ENCODE data around the gene SURF1. TPM values are rescaled to one million over a fixed set of nuclear protein-coding genes. Genes with fewer than 3 reads are reported as not detected.
A peak's percentile ranks its signal among the peaks of the same experiment; 100 is the strongest.

The SURF1 gene
- total RNA-seq, 1 experiment from 2014 or later, result 45.6 TPM

DNA sequence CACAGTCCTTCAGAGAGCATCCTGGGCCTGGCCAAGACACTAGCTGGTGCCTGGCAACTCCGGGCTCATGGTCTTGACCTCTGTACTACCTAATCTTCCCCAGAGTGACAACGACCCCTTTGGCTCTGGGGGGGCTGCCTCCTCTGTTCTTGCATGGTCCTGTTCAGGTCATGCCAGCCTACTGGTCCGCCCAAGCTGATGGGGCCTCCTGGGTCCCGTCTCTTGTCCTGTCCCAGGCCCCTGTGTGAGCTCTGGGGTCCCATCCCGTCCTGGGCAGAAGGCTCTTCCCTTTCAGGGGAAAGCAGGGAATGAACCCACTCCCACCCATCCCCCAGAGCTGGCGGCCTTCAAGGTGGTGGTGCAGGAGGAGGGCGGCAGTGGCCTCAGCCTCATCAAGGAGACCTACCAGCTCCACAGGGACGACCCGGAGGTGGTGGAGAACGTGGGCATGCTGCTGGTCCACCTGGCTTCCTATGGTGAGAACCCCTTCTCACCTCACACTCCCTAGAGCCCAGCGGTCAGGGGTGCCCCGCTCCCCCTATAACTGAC, 48.2 kb upstream of the SURF1 start:
- in situ Hi-C loops (cut with HindIII; ENCODE audit: low pct_unique_long_range_greater_than_20kb, low sequenced_read_pairs), result no loop called here
- ChIA-PET CTCF (no interaction called here), POLR2A (interaction anchor here (0.6 kb wide), 1 partner anchor 550 kb away, joined by 3 read pairs; no protein-coding TSS in a partner anchor)
- no peaks in the 10 kb centered on the region for H3K9me3 ChIP-seq (ENCODE audit: control insufficient read depth, insufficient read depth, low read depth, low read length)
- H3K27me3 ChIP-seq (ENCODE audit: control insufficient read depth, insufficient read depth, low read length), result no peaks in the 10 kb centered on the region
- no TSS peak for BruUV-seq (replicated peaks)
- no peak overlapping the region for H3K4me3 ChIP-seq (ENCODE audit: low read depth in 2 of 2, low read length in 2 of 2)
- H3K36me3 ChIP-seq (ENCODE audit: control insufficient read depth, insufficient read depth, low read length), result no peaks in the 10 kb centered on the region; the same call in 1 of the 2 replicates
- ATAC-seq, result no peak; the same call in 1 of the 2 replicates
- TF ChIP-seq SIN3A (IDR thresholded peaks at IDR 0.05; ENCODE audit: borderline replicate concordance, insufficient read depth, low read depth, low read length) (no peak), REST (IDR thresholded peaks at IDR 0.05; ENCODE audit: insufficient read depth in 1 of 2, low read depth in 2 of 2, low read length in 1 of 2) (no peak), TCF7L2 (IDR thresholded peaks at IDR 0.05; ENCODE audit: low read depth, low read length) (no peak)
- H3K27ac ChIP-seq (ENCODE audit: low read length), result no peak overlapping the region
- intact Hi-C loops (cut with micrococcal nuclease; ENCODE audit: unreplicated experiment), result no loop called here
- DNase-seq (ENCODE audit: low read depth, low spot score), result no peak
- H3K4me1 ChIP-seq (ENCODE audit: control insufficient read depth, insufficient read depth, low read length), result no peaks in the 10 kb centered on the region

GRCh38 chr9:133403766-133404453, 47.6 kb upstream of the SURF1 start:
- ChIA-PET CTCF (no interaction called here), POLR2A (interaction anchor here (0.6 kb wide), 1 partner anchor 549 kb away, joined by 3 read pairs; no protein-coding TSS in a partner anchor)
- Histone ChIP-seq H3K9me3 (ENCODE audit: control insufficient read depth, insufficient read depth, low read depth, low read length) (no peaks in the 10 kb centered on the region), H3K36me3 (ENCODE audit: control insufficient read depth, insufficient read depth, low read length) (no peaks in the 10 kb centered on the region; the same call in 1 of the 2 replicates), H3K27me3 (ENCODE audit: control insufficient read depth, insufficient read depth, low read length) (no peaks in the 10 kb centered on the region), H3K27ac (ENCODE audit: low read length) (no peak overlapping the region), H3K4me3 (ENCODE audit: low read depth in 2 of 2, low read length in 2 of 2) (no peak overlapping the region), H3K4me1 (ENCODE audit: control insufficient read depth, insufficient read depth, low read length) (no peaks in the 10 kb centered on the region)
- TF ChIP-seq, protein P1, sequence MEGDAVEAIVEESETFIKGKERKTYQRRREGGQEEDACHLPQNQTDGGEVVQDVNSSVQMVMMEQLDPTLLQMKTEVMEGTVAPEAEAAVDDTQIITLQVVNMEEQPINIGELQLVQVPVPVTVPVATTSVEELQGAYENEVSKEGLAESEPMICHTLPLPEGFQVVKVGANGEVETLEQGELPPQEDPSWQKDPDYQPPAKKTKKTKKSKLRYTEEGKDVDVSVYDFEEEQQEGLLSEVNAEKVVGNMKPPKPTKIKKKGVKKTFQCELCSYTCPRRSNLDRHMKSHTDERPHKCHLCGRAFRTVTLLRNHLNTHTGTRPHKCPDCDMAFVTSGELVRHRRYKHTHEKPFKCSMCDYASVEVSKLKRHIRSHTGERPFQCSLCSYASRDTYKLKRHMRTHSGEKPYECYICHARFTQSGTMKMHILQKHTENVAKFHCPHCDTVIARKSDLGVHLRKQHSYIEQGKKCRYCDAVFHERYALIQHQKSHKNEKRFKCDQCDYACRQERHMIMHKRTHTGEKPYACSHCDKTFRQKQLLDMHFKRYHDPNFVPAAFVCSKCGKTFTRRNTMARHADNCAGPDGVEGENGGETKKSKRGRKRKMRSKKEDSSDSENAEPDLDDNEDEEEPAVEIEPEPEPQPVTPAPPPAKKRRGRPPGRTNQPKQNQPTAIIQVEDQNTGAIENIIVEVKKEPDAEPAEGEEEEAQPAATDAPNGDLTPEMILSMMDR (IDR thresholded peaks at IDR 0.05), result peak; percentile 79
- TF ChIP-seq REST (IDR thresholded peaks at IDR 0.05; ENCODE audit: insufficient read depth in 1 of 2, low read depth in 2 of 2, low read length in 1 of 2), result no peak
- TF ChIP-seq TCF7L2 (IDR thresholded peaks at IDR 0.05; ENCODE audit: low read depth, low read length), result no peak
- no peak for TF ChIP-seq SIN3A (IDR thresholded peaks at IDR 0.05; ENCODE audit: borderline replicate concordance, insufficient read depth, low read depth, low read length)
- 0 out of 2 replicates have a peak, but pooled peaks have one; percentile 23 for TF ChIP-seq POLR2AphosphoS5 (IDR thresholded peaks at IDR 0.05; ENCODE audit: low read depth, low read length)
- ATAC-seq (peak; percentile 53), DNase-seq (ENCODE audit: low read depth, low spot score) (no peak)
- in situ Hi-C loops (cut with HindIII; ENCODE audit: low pct_unique_long_range_greater_than_20kb, low sequenced_read_pairs), result no loop called here
- intact Hi-C loops (cut with micrococcal nuclease; ENCODE audit: unreplicated experiment), result no loop called here
- no TSS peak for BruUV-seq (replicated peaks)
